AG09319 (cell line): ENCODE measurements around the gene DLEC1.
A peak's percentile ranks its signal among the peaks of the same experiment; 100 is the strongest.

Source experiments
- DNase-seq: peaks from one replicate; pipeline ENCODE4 v3.0.0-alpha.2; 2010; ENCODE audit warnings: low read depth; ENCODE audit errors: extremely low read depth
- TF ChIP-seq, protein P1 (sequence below): IDR thresholded peaks from 2 replicates; pipeline ENCODE4 v1.5.1; 2011; ENCODE audit warnings: low read depth, mild to moderate bottlenecking, inconsistent platforms, low read length, moderate library complexity

Gene DLEC1

DNA sequence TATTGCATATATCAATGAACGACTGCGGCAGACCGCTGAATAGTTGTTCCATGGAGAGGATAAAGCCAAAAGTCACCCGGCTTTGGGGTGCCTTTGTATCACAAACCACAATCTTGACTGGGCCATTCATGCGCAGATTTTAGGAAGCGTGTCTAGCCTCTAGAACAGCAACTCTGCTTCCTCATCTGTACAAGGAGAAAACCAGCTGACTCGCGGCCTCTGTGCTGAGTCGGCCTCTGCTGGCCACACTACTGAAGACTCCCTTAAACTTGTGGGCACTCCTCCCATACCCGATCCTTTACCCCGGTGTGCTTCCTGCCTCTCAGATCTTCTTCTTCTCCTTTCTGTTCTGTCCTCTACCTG lies 872 bp downstream of the DLEC1 start:
- no peak for DNase-seq
- TF ChIP-seq, protein P1, sequence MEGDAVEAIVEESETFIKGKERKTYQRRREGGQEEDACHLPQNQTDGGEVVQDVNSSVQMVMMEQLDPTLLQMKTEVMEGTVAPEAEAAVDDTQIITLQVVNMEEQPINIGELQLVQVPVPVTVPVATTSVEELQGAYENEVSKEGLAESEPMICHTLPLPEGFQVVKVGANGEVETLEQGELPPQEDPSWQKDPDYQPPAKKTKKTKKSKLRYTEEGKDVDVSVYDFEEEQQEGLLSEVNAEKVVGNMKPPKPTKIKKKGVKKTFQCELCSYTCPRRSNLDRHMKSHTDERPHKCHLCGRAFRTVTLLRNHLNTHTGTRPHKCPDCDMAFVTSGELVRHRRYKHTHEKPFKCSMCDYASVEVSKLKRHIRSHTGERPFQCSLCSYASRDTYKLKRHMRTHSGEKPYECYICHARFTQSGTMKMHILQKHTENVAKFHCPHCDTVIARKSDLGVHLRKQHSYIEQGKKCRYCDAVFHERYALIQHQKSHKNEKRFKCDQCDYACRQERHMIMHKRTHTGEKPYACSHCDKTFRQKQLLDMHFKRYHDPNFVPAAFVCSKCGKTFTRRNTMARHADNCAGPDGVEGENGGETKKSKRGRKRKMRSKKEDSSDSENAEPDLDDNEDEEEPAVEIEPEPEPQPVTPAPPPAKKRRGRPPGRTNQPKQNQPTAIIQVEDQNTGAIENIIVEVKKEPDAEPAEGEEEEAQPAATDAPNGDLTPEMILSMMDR = peak; percentile 19

DNA sequence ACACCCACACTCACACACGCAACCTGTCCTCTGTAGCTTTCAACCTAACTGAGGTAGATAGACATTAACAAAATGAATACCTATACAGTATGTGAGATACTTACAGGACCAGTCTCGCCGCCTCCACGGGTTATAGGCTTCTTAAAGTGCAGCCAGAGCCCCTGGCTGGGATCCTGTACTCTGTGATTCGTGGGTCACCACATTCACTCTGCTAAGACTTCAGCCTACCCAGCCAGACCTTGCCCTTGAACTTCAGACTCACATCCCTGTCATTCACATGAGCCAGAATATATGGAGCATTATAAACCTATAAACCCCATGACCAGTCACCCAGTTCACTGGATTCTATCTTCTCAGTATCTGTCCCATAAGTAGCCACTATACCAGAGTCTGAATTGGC lies 1.4 kb downstream of the DLEC1 start:
- DNase-seq = no peak
- TF ChIP-seq, protein P1 = no peak

DNA sequence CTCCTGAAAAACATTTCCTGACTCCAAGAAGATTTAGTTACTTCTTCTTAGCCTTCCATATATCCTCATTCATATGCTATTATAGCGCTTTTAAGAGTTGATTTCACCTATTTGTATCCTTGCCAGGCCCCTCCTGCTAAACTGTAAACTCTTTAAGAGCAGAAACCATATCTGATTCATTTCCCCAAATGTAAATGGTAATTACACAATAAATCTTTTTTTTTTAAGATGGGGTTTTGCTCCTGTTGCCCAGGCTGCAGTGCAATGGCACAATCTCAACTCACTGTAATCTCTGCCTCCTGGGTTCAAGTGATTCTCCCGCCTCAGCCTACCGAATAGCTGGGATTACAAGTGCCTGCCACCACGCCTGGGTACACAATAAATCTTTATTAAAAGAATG lies 4.5 kb downstream of the DLEC1 start:
- TF ChIP-seq, protein P1 = no peak
- DNase-seq = no peak

DNA sequence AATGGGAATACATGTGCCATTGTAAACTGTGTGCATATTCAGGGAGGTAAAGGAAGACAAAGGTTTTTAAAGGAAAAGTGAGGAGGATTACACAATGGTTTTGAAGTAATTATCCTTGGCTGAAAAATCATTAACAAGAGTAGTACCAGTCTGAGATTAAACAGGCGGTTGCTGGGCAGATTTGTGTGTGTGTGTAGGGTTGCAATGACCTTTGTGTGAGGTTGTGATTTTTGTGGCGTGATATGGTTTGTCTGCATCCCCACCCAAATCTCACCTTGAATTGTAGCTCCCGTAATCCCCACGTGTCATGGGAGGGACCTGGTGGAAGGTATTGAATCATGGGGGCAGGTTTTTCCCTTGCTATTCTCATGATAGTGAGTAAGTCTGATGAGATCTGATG lies 7.0 kb downstream of the DLEC1 start:
- TF ChIP-seq, protein P1 = no peak
- no peak for DNase-seq

DNA sequence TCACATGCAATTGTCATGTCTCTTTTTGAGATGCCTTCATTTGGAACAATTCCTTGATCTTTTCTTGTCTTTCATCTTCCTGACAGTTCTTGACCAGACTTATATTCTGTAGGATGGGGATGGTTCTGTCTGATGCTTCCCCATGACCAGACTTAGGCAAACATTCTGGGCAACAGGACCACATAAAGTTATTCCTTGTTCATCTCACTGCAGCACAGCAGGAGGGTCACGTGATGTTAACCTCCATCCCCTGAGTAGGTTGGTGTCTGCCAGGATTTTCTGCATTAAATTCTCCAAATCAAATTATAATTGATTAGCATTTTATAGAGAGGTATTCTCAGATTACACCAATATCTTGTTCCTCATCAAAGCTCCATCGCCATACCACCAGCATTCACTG lies 7.8 kb downstream of the DLEC1 start:
- no peak for DNase-seq
- TF ChIP-seq, protein P1 = no peak

DNA sequence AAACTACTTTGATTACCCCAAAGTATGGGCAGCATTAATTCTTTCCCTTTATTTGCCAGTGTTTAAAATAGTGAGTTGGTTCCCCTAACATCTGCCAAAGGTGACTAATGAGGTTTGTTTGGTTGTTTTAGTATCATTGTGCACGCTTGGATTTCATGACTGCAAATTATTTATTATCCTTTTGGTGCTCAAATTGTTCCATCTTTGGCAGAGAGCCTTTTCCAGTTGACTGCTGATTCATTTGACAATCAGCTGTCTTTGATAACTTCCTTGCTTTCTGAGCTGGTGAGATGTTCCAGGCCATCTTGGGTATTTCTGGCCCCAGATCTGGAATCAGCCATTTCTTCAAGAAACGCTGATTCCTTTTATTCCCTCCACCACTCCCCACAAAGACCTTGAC lies 8.9 kb downstream of the DLEC1 start:
- TF ChIP-seq, protein P1 = no peak
- DNase-seq = no peak

DNA sequence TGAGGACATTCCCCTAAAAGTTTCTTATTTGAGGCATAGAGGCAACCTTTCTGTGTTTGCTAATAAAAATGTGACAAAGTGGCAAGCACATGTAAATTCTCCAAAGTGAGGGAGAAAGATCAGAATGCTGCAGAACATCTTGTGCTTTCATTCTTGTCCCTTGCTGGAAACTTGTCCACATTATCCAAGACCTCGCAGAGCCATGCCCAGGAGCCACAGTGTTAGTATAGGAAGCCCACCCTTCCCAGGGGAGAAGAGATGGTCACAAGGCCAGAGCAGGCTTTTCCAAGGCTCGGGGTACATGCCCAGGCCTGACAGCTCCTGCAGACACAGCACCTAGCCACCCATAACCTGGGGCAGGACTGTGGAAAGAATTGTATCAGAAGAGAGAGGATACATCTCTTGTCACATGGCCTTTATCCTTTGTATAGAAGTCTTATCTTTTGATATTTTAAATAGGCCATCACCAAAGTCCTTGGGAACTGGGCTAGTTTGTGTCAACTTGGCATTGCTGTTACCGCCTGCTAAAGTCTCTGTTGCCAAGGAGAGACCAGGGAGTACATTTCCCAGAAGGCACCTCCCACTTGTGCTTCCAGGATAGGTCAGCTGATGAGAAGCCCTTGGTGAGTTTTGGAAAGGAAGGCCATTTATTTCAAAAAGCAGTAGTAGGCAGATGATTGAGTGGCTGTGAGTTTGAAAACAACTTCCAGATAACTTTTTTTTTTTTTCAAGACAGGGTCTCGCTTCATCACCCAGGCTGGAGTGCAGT lies 10.5 kb downstream of the DLEC1 start:
- TF ChIP-seq, protein P1 = no peak
- no peak for DNase-seq
